LHCN-M2 (cell line): ENCODE data around the gene GPR139. TPM values are rescaled to one million over a fixed set of nuclear protein-coding genes. Genes with fewer than 3 reads are reported as not detected.
A peak's percentile ranks its signal among the peaks of the same experiment; 100 is the strongest.

Source experiments
- DNase-seq: peaks from one replicate; pipeline ENCODE4 v3.0.0-alpha.2; 2012; ENCODE audit warnings: low read depth
- polyA plus RNA-seq: library from polyadenylated mRNA; unstranded; fragments of >200 nt; gene quantifications from one replicate; pipeline ENCODE4 v1.2.1, GENCODE V29; 2012; ENCODE audit warnings: missing spikeins
- total RNA-seq: library from RNA; depleted of rRNA; stranded (reverse); fragments of >200 nt; gene quantifications from 2 replicates; pipeline ENCODE4 v1.2.3, GENCODE V29; 2014; rRNA removed

The GPR139 gene
- not detected in 2 replicates for total RNA-seq
- polyA plus RNA-seq: not detected

- DNase-seq: no peak
Measured at GRCh38 chr16:20073203-20074098, at the start of gene GPR139. Gene GPR139, minus strand, starts transcription at chr16:20073890. Its CDS starts 274 bp downstream, at chr16:20073616.

- DNase-seq: no peak
Measured at GRCh38 chr16:20122011-20122410, 48.3 kb upstream of the GPR139 start.

GRCh38 chr16:20114356-20114755 is 40.7 kb upstream of the GPR139 start:
- peak; percentile 51 for DNase-seq

- no peak for DNase-seq
Measured at GRCh38 chr16:20111143-20111542, 37.5 kb upstream of the GPR139 start.

GRCh38 chr16:20107083-20107482 is 33.4 kb upstream of the GPR139 start:
- no peak for DNase-seq

- no peak for DNase-seq
Measured at GRCh38 chr16:20104563-20105183, 31.0 kb upstream of the GPR139 start.

GRCh38 chr16:20102521-20102920 is 28.8 kb upstream of the GPR139 start:
- DNase-seq: no peak

- no peak for DNase-seq
Measured at GRCh38 chr16:20102021-20102420, 28.3 kb upstream of the GPR139 start.

GRCh38 chr16:20099375-20099774 is 25.7 kb upstream of the GPR139 start:
- no peak for DNase-seq

GRCh38 chr16:20094157-20094556 is 20.5 kb upstream of the GPR139 start:
- no peak for DNase-seq

GRCh38 chr16:20089246-20089965 is 15.7 kb upstream of the GPR139 start:
- no peak for DNase-seq

GRCh38 chr16:20084624-20085226 is 11.0 kb upstream of the GPR139 start:
- DNase-seq: no peak

GRCh38 chr16:20079106-20079505 is 5.4 kb upstream of the GPR139 start:
- DNase-seq: no peak

- no peak for DNase-seq
Measured at GRCh38 chr16:20075243-20075642, 1.6 kb upstream of the GPR139 start.

GRCh38 chr16:20074099-20074991 is 655 bp upstream of the GPR139 start:
- no peak for DNase-seq

- DNase-seq: no peak
Measured at GRCh38 chr16:20072874-20073202, 852 bp downstream of the GPR139 start.

GRCh38 chr16:20072146-20072873 is 1.4 kb downstream of the GPR139 start:
- no peak for DNase-seq

- no peak for DNase-seq
Measured at GRCh38 chr16:20064931-20065330, 8.8 kb downstream of the GPR139 start.

GRCh38 chr16:20064520-20064919 is 9.2 kb downstream of the GPR139 start:
- DNase-seq: no peak

- no peak for DNase-seq
Measured at GRCh38 chr16:20061132-20061531, 12.6 kb downstream of the GPR139 start.
